ENCODE data around the gene RET.

The RET gene

GRCh38 chr10:43076876-43077420, at the start of gene RET:
Gene RET (plus strand): TSS chr10:43077069. CDS start chr10:43077259, 190 bp downstream.
- no peak for DNase-seq (ENCODE audit: low read depth)

- DNase-seq (ENCODE audit: low read depth): no peak
Measured at GRCh38 chr10:43027331-43027955, 49.4 kb upstream of the RET start.

- DNase-seq (ENCODE audit: low read depth): no peak
Measured at GRCh38 chr10:43028143-43028542, 48.7 kb upstream of the RET start.

- no peak for DNase-seq (ENCODE audit: low read depth)
Measured at GRCh38 chr10:43029043-43029442, 47.8 kb upstream of the RET start.

- DNase-seq (ENCODE audit: low read depth): no peak
Measured at GRCh38 chr10:43032613-43033012, 44.3 kb upstream of the RET start.

GRCh38 chr10:43035800-43036199, 41.1 kb upstream of the RET start:
- no peak for DNase-seq (ENCODE audit: low read depth)

- no peak for DNase-seq (ENCODE audit: low read depth)
Measured at GRCh38 chr10:43036481-43037428, 40.1 kb upstream of the RET start.

GRCh38 chr10:43037440-43037839, 39.4 kb upstream of the RET start:
- no peak for DNase-seq (ENCODE audit: low read depth)

GRCh38 chr10:43037942-43038782, 38.7 kb upstream of the RET start:
- DNase-seq (ENCODE audit: low read depth): no peak

GRCh38 chr10:43038783-43039623, 37.9 kb upstream of the RET start:
- no peak for DNase-seq (ENCODE audit: low read depth)

- no peak for DNase-seq (ENCODE audit: low read depth)
Measured at GRCh38 chr10:43039624-43040481, 37.0 kb upstream of the RET start.

GRCh38 chr10:43040482-43041256, 36.2 kb upstream of the RET start:
- DNase-seq (ENCODE audit: low read depth): no peak

- no peak for DNase-seq (ENCODE audit: low read depth)
Measured at GRCh38 chr10:43041422-43042342, 35.2 kb upstream of the RET start.

- no peak for DNase-seq (ENCODE audit: low read depth)
Measured at GRCh38 chr10:43042503-43043341, 34.1 kb upstream of the RET start.

- DNase-seq (ENCODE audit: low read depth): no peak
Measured at GRCh38 chr10:43043342-43043772, 33.5 kb upstream of the RET start.

GRCh38 chr10:43043773-43044447, 33.0 kb upstream of the RET start:
- DNase-seq (ENCODE audit: low read depth): no peak

- no peak for DNase-seq (ENCODE audit: low read depth)
Measured at GRCh38 chr10:43044448-43044921, 32.4 kb upstream of the RET start.

Data from stimulated activated CD8-positive, alpha-beta memory T cell treated with anti-CD3 and anti-CD28 coated beads, Interleukin-15, amount 100 ng/mL, for 1 hour (primary cell).